ENCODE measurements around the gene ITGB1BP2. TPM values are rescaled to one million over a fixed set of nuclear protein-coding genes. Genes with fewer than 3 reads are reported as not detected.
"Not testable (repeated sequence)": the region's sequence is repeated elsewhere in the genome, so short reads cannot be mapped to it uniquely, and the experiment has no call there.

ITGB1BP2 gene
- total and polyA plus RNA-seq, 2 of the 8 experiments (the other 6 are each of a cell fraction or from before 2014, with no cell fraction given): 2.9 to 5.2 TPM

- Histone ChIP-seq H3K27me3 (replicated peaks in 1 of 4; ENCODE audit: control insufficient read depth in 3 of 4, extremely low read depth in 1 of 4, insufficient read depth in 3 of 4, low read length in 3 of 4) (no peaks in the 10 kb centered on the region), H3K14ac (ENCODE audit: insufficient read length) (no peak overlapping the region), H3K9ac (replicated peaks in 1 of 4; ENCODE audit: extremely low read depth in 1 of 4, low read depth in 3 of 4, low read length in 3 of 4) (no peak overlapping the region), H4K8ac (ENCODE audit: extremely low read depth, insufficient read depth, low read length) (no peak overlapping the region), H3K79me1 (ENCODE audit: low read depth, low read length) (no peaks in the 10 kb centered on the region), H3K4ac (replicated peaks; ENCODE audit: insufficient read length, low read depth, low read length) (no peak overlapping the region), H2BK15ac (ENCODE audit: low read length) (no peak overlapping the region), H3K18ac (ENCODE audit: extremely low read depth, low read length) (no peak overlapping the region), H2AFZ (ENCODE audit: low read length) (no peak overlapping the region), H3K36me3 (ENCODE audit: control insufficient read depth in 2 of 4, insufficient read depth in 4 of 4, low read length in 3 of 4) (no peaks in the 10 kb centered on the region), H2BK12ac (ENCODE audit: low read depth, low read length) (no peak overlapping the region), H3K79me2 (ENCODE audit: control insufficient read depth in 1 of 2, insufficient read depth in 2 of 2, low read length in 2 of 2) (no peaks in the 10 kb centered on the region), H2AK5ac (ENCODE audit: low read depth, low read length) (no peak overlapping the region), H4K91ac (replicated peaks; ENCODE audit: insufficient read length, low read length) (no peak overlapping the region), H2BK5ac (ENCODE audit: low read depth, low read length) (no peak overlapping the region), H3K23ac (ENCODE audit: insufficient read length) (no peak overlapping the region), H3K23me2 (ENCODE audit: low read depth, low read length) (no peaks in the 10 kb centered on the region), H2BK120ac (replicated peaks; ENCODE audit: low read depth, low read length) (no peak overlapping the region), H3K56ac (replicated peaks; ENCODE audit: insufficient read length, low read depth, low read length) (no peak overlapping the region), H3K4me3 (ENCODE audit: extremely low read depth in 1 of 4, insufficient read depth in 2 of 4, low read depth in 3 of 4, low read length in 4 of 4) (no peak overlapping the region), H3K9me3 (ENCODE audit: insufficient read depth in 2 of 2, low read depth in 1 of 2, low read length in 1 of 2) (no peaks in the 10 kb centered on the region; a peak in 1 of 4 replicates), H3K27ac (ENCODE audit: low read depth, low read length) (no peak overlapping the region), H3K4me1 (replicated peaks in 1 of 4; ENCODE audit: control insufficient read depth in 3 of 4, insufficient read depth in 4 of 4, low read length in 3 of 4) (no peaks in the 10 kb centered on the region), H2BK20ac (ENCODE audit: low read length) (no peak overlapping the region), H4K20me1 (replicated peaks in 1 of 2; ENCODE audit: control insufficient read depth in 1 of 2, insufficient read depth in 2 of 2, low read length in 2 of 2) (no peaks in the 10 kb centered on the region), H4K5ac (ENCODE audit: insufficient read length, low read depth, low read length) (no peak overlapping the region), H3K4me2 (ENCODE audit: insufficient read depth in 1 of 2, low read depth in 2 of 2, low read length in 2 of 2) (no peak overlapping the region)
- ChIA-PET POLR2A (ENCODE audit: partially characterized antibody) (interaction anchor here (0.9 to 1.4 kb wide), 2 partner anchors 12 to 13 kb away, joined by 4 read pairs; partner anchors contain the start of gene NONO), CTCF (ENCODE audit: partially characterized antibody) (interaction anchor here (1.7 kb wide), 1 partner anchor 25 kb away, joined by 3 read pairs; no protein-coding TSS in a partner anchor)
- TF ChIP-seq CBX5 (IDR thresholded peaks at IDR 0.05; ENCODE audit: low read depth, low read length): no peak
- 95% methylated on average over 5 of the region's 19 CpGs; no CpG with 5 or more reads in 1 of the 2 experiments for WGBS, 2 experiments (ENCODE audit: extremely low coverage in 1 of 2, insufficient coverage in 1 of 2, insufficient read length in 1 of 2, insufficient replicate concordance in 2 of 2, low coverage in 1 of 2, low lambda C conversion rate in 2 of 2, missing lambda C conversion rate in 1 of 2)
- DNase-seq (ENCODE audit: low read depth in 1 of 2, low spot score in 2 of 2) (no peak), FAIRE-seq (no peak)
Observed at GRCh38 chrX:71269801-71270395, 31.7 kb upstream of the ITGB1BP2 start.

GRCh38 chrX:71272313-71272712 is 29.2 kb upstream of the ITGB1BP2 start:
- H3K23ac ChIP-seq (ENCODE audit: insufficient read length); H4K91ac ChIP-seq (replicated peaks; ENCODE audit: insufficient read length, low read length); H2BK120ac ChIP-seq (replicated peaks; ENCODE audit: low read depth, low read length); H3K4me1 ChIP-seq (replicated peaks in 1 of 4; ENCODE audit: control insufficient read depth in 3 of 4, insufficient read depth in 4 of 4, low read length in 3 of 4); H3K27me3 ChIP-seq (replicated peaks in 1 of 4; ENCODE audit: control insufficient read depth in 3 of 4, extremely low read depth in 1 of 4, insufficient read depth in 3 of 4, low read length in 3 of 4); H2BK20ac ChIP-seq (ENCODE audit: low read length); H3K4me3 ChIP-seq (ENCODE audit: extremely low read depth in 1 of 4, insufficient read depth in 2 of 4, low read depth in 3 of 4, low read length in 4 of 4); H2BK12ac ChIP-seq (ENCODE audit: low read depth, low read length); H2AK5ac ChIP-seq (ENCODE audit: low read depth, low read length); CTCF ChIA-PET (ENCODE audit: partially characterized antibody); H3K9ac ChIP-seq (replicated peaks in 1 of 4; ENCODE audit: extremely low read depth in 1 of 4, low read depth in 3 of 4, low read length in 3 of 4); H2AFZ ChIP-seq (ENCODE audit: low read length); H2BK5ac ChIP-seq (ENCODE audit: low read depth, low read length); H3K14ac ChIP-seq (ENCODE audit: insufficient read length); H3K79me2 ChIP-seq (ENCODE audit: control insufficient read depth in 1 of 2, insufficient read depth in 2 of 2, low read length in 2 of 2); H3K9me3 ChIP-seq (ENCODE audit: insufficient read depth in 2 of 2, low read depth in 1 of 2, low read length in 1 of 2); H3K36me3 ChIP-seq (ENCODE audit: control insufficient read depth in 2 of 4, insufficient read depth in 4 of 4, low read length in 3 of 4); H3K79me1 ChIP-seq (ENCODE audit: low read depth, low read length); H3K4me2 ChIP-seq (ENCODE audit: insufficient read depth in 1 of 2, low read depth in 2 of 2, low read length in 2 of 2); H4K8ac ChIP-seq (ENCODE audit: extremely low read depth, insufficient read depth, low read length); H3K27ac ChIP-seq (ENCODE audit: low read depth, low read length); H2BK15ac ChIP-seq (ENCODE audit: low read length); H4K20me1 ChIP-seq (replicated peaks in 1 of 2; ENCODE audit: control insufficient read depth in 1 of 2, insufficient read depth in 2 of 2, low read length in 2 of 2); H3K4ac ChIP-seq (replicated peaks; ENCODE audit: insufficient read length, low read depth, low read length); H3K18ac ChIP-seq (ENCODE audit: extremely low read depth, low read length); H3K56ac ChIP-seq (replicated peaks; ENCODE audit: insufficient read length, low read depth, low read length); POLR2A ChIA-PET (ENCODE audit: partially characterized antibody); H3K23me2 ChIP-seq (ENCODE audit: low read depth, low read length); FAIRE-seq; H4K5ac ChIP-seq (ENCODE audit: insufficient read length, low read depth, low read length); DNase-seq (ENCODE audit: low read depth in 1 of 2, low spot score in 2 of 2): not testable (repeated sequence)
- WGBS, 2 experiments (ENCODE audit: extremely low coverage in 1 of 2, insufficient coverage in 1 of 2, insufficient read length in 1 of 2, insufficient replicate concordance in 2 of 2, low coverage in 1 of 2, low lambda C conversion rate in 2 of 2, missing lambda C conversion rate in 1 of 2): 100% methylated on average over 1 of the region's 2 CpGs; no CpG with 5 or more reads in 1 of the 2 experiments
